Skeletal muscle tissue (tissue), 4 donors: ENCODE results near the gene KLHL36. TPM values are rescaled to one million over a fixed set of nuclear protein-coding genes. Genes with fewer than 3 reads are reported as not detected.

Experiments used
- H3K27ac ChIP-seq: one replicate; pipeline ENCODE4 v1.7.0; 2013; ENCODE audit warnings: mild to moderate bottlenecking, low read depth, low read length, inconsistent platforms
- H3K27me3 ChIP-seq, 3 donors: one replicate each; pipeline ENCODE4 v1.7.0; 2013; ENCODE audit warnings: low read length in 3 of 3; ENCODE audit not compliant: control insufficient read depth in 3 of 3, insufficient read depth in 3 of 3
- H3K36me3 ChIP-seq, 3 donors: one replicate each; pipeline ENCODE4 v1.7.0; 2013; ENCODE audit warnings: low read length in 3 of 3; ENCODE audit not compliant: control insufficient read depth in 3 of 3, insufficient read depth in 3 of 3
- H3K4me1 ChIP-seq, 3 donors: one replicate each; pipeline ENCODE4 v1.7.0; 2013; ENCODE audit warnings: low read length in 3 of 3, mild to moderate bottlenecking in 3 of 3; ENCODE audit not compliant: control insufficient read depth in 3 of 3, insufficient read depth in 3 of 3
- H3K4me3 ChIP-seq, 3 donors: one replicate each; pipeline ENCODE4 v1.7.0; 2013; ENCODE audit warnings: low read length in 3 of 3
- H3K9ac ChIP-seq, 3 donors: one replicate each; pipeline ENCODE4 v1.7.0; 2013; ENCODE audit warnings: low read length in 3 of 3, mild to moderate bottlenecking in 3 of 3, moderate library complexity in 2 of 3, low read depth in 1 of 3
- H3K9me3 ChIP-seq, 3 donors: one replicate each; pipeline ENCODE4 v1.7.0; 2013; ENCODE audit warnings: low read length in 3 of 3; ENCODE audit not compliant: control insufficient read depth in 3 of 3
- total RNA-seq: library from RNA; depleted of rRNA; stranded (reverse); fragments of >200 nt; gene quantifications from one replicate; pipeline ENCODE4 v1.2.3, GENCODE V29; 2014
- donor health status: Osteomylitis.

The KLHL36 gene
- total RNA-seq, 1 donor from 2014 or later: 23.0 TPM

DNA sequence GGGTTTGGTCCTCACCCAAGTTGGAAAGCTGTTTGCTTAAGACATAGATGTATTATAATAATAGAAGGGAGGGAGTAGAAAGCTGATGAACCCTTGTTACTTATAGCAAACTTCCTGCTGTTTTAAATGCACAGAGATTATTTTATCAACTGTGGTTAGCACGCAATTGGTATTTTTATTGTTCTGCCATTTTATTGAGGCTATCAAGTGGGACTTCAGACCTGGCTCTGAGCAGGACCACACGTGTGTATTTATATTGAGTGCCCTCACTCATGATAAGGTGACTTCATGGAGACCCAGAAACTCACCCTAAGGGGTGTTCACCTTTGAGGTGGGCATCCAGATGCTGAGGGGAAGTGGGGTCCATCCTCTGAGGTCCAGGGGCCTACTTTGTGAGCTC, 17.0 kb downstream of the KLHL36 start:
- H3K4me3 ChIP-seq: no peak overlapping the region
- H3K4me1 ChIP-seq: no peaks in the 10 kb centered on the region
- H3K9me3 ChIP-seq: no peaks in the 10 kb centered on the region
- no peak overlapping the region for H3K9ac ChIP-seq
- H3K36me3 ChIP-seq: peaks cover 35 to 46% (median 41%) of the 10 kb centered on the region in 3 donors
- no peaks in the 10 kb centered on the region for H3K27me3 ChIP-seq
- no peak overlapping the region for H3K27ac ChIP-seq

DNA sequence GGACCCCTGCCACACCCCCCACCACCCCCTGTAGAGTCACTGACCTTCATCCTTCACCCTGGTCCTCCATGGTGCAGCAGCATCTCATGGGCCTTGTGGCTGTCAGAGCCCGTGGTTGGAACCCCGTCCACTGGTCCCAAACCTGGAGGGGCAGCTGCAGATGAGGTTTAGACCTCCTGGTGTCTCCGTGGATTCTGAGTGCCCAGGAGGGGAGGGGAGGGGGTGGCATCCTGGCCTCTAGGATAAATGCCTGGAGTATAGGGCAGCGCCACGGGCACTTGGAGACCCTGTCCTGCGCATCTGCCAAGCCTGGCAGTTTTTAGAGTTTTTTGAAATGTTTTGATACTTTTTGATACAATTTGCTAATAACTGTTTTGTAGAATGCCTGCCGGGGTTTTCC, 17.5 kb downstream of the KLHL36 start:
- H3K27ac ChIP-seq: no peak overlapping the region
- no peaks in the 10 kb centered on the region for H3K27me3 ChIP-seq
- H3K9me3 ChIP-seq: no peaks in the 10 kb centered on the region
- H3K4me1 ChIP-seq: no peaks in the 10 kb centered on the region
- H3K36me3 ChIP-seq: peaks cover 31 to 43% (median 39%) of the 10 kb centered on the region in 3 donors
- H3K9ac ChIP-seq: no peak overlapping the region
- H3K4me3 ChIP-seq: no peak overlapping the region

DNA sequence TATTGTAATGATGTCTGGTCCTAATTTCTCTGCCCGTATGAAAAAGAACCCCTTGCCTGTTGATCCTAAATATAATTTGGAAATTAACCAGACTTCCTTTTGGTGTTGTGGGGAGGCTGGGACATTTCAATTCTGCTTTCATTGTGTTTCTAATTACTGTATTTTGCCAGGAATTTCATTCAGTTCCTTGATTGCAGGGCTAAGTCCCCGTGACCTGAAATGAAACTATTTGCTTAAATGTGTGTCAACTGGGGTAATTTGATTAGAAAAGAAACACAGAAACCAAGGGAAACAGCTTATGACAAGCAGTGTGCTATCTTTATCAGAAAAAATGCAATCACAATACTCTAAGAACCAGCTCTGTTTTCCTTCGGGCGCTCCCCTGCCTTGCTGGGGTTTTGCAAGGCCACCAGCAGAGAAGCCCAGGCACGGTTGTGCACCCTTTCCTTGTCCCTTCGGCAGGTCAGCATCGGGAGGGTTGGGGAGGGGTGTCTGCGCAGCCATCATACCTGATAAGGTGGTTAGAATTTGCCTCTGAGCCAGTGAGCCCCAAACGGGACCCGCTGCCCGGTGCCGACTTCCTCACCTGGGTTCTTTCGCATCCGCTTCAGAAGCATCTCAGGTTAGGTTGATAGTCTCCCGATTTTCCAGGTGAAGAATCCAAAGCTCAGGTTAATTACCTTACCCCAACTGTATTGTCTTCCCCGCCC, 19.4 kb downstream of the KLHL36 start:
- H3K9me3 ChIP-seq: no peaks in the 10 kb centered on the region
- peaks cover 13 to 26% (median 23%) of the 10 kb centered on the region in 3 donors for H3K36me3 ChIP-seq
- H3K9ac ChIP-seq: no peak overlapping the region
- no peak overlapping the region for H3K27ac ChIP-seq
- no peaks in the 10 kb centered on the region for H3K4me1 ChIP-seq
- H3K27me3 ChIP-seq: no peaks in the 10 kb centered on the region
- no peak overlapping the region for H3K4me3 ChIP-seq

DNA sequence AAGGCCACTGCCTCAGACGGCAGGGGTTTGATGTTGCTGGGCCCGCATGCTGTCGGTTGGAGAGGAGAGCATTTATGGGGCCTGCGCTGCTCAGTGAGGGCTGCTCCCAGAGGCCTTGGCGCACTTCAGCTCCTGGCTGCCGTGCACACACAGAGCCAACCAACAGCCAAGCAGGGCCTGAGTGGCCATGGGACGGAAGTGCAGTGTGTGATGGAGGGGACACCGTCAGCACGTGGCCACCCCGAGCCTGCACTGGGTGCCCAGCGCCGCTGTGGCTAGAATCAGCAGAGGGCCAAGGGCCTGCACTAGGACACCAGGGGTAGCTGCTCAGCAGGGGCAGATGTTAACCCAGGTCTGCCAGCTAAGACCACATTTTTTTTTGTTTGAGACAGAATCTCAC, 21.8 kb downstream of the KLHL36 start:
- no peak overlapping the region for H3K4me3 ChIP-seq
- H3K27ac ChIP-seq: no peak overlapping the region
- H3K36me3 ChIP-seq: peaks cover 0 to 11% (median 6%) of the 10 kb centered on the region in 3 donors
- H3K27me3 ChIP-seq: no peaks in the 10 kb centered on the region
- H3K4me1 ChIP-seq: no peaks in the 10 kb centered on the region
- no peaks in the 10 kb centered on the region for H3K9me3 ChIP-seq
- no peak overlapping the region for H3K9ac ChIP-seq

DNA sequence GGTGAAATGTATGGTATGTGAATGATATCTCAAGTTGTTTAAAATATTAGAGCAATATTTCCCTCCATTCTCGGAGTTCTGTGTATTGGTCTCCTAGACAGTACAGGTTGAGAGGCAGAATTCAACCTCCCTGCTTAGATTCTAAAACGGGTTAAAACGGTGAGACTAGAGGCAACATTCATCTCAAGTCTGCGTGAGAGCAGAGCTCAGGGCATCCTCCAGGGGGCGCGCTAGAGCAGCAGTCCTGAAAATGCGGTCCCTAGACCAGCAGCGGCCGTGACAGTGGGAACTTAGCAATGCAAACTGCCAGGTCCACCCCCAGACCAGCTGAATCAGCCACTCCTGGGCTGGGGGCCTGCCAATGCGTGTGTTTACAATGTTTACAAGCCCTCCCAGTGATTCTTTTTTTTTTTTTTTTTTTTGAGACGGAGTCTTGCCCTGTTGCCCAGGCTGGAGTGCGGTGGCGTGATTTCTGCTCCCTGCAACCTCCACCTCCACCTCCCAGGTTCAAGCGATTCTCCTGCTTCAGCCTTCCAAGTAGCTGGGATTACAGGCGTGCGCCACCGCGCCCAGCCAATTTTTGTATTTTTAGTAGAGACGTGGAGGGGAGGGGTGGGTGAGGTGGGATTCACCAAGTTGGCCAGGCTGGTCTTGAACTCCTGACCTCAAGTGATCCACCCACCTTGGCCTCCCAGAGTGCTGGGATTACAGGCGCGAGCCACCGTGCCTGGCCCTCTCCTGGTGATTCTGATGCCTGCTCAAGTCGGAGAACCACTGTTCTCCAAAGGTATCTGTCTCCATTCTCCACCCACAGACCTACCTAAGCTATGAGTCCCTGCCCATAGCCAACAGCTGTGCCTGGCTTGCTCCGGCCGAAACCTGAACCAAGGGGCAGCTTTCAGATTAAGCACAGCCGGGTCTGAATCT, 24.2 kb downstream of the KLHL36 start:
- Histone ChIP-seq H3K27me3 (peaks cover 0 to 2% (median 0%) of the 10 kb centered on the region in 3 donors), H3K36me3 (peaks cover 0 to 4% (median 2%) of the 10 kb centered on the region in 3 donors), H3K4me3 (no peak overlapping the region), H3K9me3 (no peaks in the 10 kb centered on the region), H3K9ac (no peak overlapping the region), H3K27ac (no peak overlapping the region), H3K4me1 (no peaks in the 10 kb centered on the region)

DNA sequence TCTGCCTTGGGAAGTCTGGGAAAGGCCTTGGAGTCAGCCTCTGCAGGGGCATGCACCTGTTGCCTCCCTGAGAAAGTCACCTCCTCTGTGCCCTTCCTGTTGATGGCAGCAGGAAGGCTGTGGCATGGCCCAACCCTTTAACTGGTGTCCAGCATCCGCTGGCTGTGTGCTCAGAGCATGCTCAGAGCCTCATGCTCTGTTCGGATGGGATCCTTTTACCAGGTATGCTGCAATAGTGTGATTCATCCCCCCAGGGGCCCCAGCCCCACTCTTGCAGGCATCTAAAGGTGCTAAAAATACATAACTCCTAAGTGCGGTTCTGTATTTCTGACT, 24.9 kb downstream of the KLHL36 start:
- no peak overlapping the region for H3K9ac ChIP-seq
- H3K4me1 ChIP-seq: no peaks in the 10 kb centered on the region
- peaks cover 0 to 3% (median under 1%) of the 10 kb centered on the region in 3 donors for H3K36me3 ChIP-seq
- H3K27ac ChIP-seq: no peak overlapping the region
- H3K27me3 ChIP-seq: peaks cover 0 to 7% (median 0%) of the 10 kb centered on the region in 3 donors
- no peak overlapping the region for H3K4me3 ChIP-seq
- no peaks in the 10 kb centered on the region for H3K9me3 ChIP-seq

DNA sequence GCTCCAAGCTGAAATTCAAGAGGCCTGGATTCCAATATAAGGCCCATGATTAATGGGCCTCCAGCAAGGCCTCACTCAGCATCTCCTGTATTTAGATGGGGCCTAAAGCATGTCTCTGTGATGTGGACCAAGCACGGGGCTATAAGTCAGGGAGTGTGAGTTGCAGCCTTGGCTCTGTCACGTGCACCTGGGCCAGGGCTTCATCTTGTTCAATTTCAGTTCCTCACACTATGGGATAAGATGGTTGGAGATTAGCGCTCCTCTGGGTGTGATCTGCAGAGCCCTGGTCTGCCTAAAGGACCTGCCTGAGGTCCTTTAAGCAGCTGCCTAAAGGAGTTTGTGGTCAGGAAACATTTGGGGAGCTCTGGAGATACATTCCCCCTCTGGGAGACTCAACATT, 25.2 kb downstream of the KLHL36 start:
- no peak overlapping the region for H3K9ac ChIP-seq
- no peaks in the 10 kb centered on the region for H3K36me3 ChIP-seq
- H3K4me1 ChIP-seq: no peaks in the 10 kb centered on the region
- no peak overlapping the region for H3K27ac ChIP-seq
- peaks cover under 1 to 8% (median under 1%) of the 10 kb centered on the region in 3 donors for H3K27me3 ChIP-seq
- no peaks in the 10 kb centered on the region for H3K9me3 ChIP-seq
- no peak overlapping the region for H3K4me3 ChIP-seq

DNA sequence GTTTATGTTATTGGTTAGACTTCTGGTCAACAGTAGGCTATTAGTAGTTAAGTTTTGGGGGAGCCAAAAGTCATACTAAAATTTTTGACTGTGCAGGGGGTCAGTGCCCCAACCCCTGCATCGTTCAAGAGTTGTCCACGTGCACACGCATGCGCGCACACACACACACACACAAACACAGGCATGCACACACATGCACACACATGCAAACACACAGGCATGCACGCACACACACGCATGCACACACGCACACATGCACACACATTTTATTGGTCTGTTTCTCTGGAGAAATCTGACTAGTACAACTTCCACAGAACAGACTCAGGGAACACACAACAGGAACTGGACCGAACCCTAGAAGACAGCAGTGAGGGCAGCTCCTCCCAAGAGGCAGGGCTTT, 27.1 kb downstream of the KLHL36 start:
- no peak overlapping the region for H3K9ac ChIP-seq
- no peaks in the 10 kb centered on the region for H3K9me3 ChIP-seq
- peaks cover 2 to 10% (median 2%) of the 10 kb centered on the region in 3 donors for H3K27me3 ChIP-seq
- H3K27ac ChIP-seq: no peak overlapping the region
- no peak overlapping the region for H3K4me3 ChIP-seq
- H3K4me1 ChIP-seq: no peaks in the 10 kb centered on the region
- no peaks in the 10 kb centered on the region for H3K36me3 ChIP-seq

DNA sequence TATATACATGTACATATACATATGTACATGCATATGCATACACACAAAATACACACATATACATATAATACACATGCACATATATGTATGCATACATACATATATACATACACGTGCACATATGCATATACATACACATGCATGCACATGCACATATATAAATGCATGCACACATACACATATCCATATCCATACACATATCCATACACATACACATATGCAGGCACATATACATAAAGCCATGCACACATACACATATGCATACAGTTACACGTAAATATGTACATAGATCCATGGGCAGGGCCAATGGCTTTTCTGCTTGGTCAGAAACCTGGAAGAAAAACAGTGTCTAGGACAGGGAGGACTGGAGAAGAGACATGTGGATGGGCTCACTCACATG, 27.6 kb downstream of the KLHL36 start:
- H3K27me3 ChIP-seq: peaks cover 2 to 10% (median 2%) of the 10 kb centered on the region in 3 donors
- no peak overlapping the region for H3K4me3 ChIP-seq
- no peaks in the 10 kb centered on the region for H3K36me3 ChIP-seq
- no peak overlapping the region for H3K27ac ChIP-seq
- no peaks in the 10 kb centered on the region for H3K9me3 ChIP-seq
- H3K4me1 ChIP-seq: no peaks in the 10 kb centered on the region
- no peak overlapping the region for H3K9ac ChIP-seq
